HEK293 (cell line): ENCODE results near the gene FFAR1.
"Not testable (repeated sequence)": the region's sequence is repeated elsewhere in the genome, so short reads cannot be mapped to it uniquely, and the experiment has no call there.

Experiments
- IKZF3 ChIP-seq: fragments of 450-650 bp; IDR thresholded peaks from 2 replicates; pipeline ENCODE4 v1.5.0; 2018; ENCODE audit warnings: missing biosample characterization, mild to moderate bottlenecking, missing genetic modification characterization, moderate library complexity
- TF ChIP-seq, protein P1 (sequence below): fragments of 450-650 bp; formaldehyde crosslinking; IDR thresholded peaks from 2 replicates; pipeline ENCODE4 v1.5.1; 2017; ENCODE audit warnings: missing biosample characterization, missing genetic modification characterization

- TF ChIP-seq IKZF3 (tag by site-specific recombination): not testable (repeated sequence)
- TF ChIP-seq, protein P1, sequence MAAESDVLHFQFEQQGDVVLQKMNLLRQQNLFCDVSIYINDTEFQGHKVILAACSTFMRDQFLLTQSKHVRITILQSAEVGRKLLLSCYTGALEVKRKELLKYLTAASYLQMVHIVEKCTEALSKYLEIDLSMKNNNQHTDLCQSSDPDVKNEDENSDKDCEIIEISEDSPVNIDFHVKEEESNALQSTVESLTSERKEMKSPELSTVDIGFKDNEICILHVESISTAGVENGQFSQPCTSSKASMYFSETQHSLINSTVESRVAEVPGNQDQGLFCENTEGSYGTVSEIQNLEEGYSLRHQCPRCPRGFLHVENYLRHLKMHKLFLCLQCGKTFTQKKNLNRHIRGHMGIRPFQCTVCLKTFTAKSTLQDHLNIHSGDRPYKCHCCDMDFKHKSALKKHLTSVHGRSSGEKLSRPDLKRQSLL: not testable (repeated sequence)
Observed at GRCh38 chr19:35358834-35359233, 11.1 kb downstream of the FFAR1 start.
